ENCODE data around the gene MRO.

GRCh38 chr18:50788284-50788683, 31.5 kb downstream of the MRO start:
- TF ChIP-seq CTCF (IDR thresholded peaks at IDR 0.05; ENCODE audit: insufficient read depth, low read depth, low read length): no peak
- TF ChIP-seq EZH2 (IDR thresholded peaks at IDR 0.05; ENCODE audit: insufficient read depth, low read length): no peak

Data from astrocyte (in vitro differentiated cells and primary cell).